ENCODE data around the gene TCF7L1.

DNA sequence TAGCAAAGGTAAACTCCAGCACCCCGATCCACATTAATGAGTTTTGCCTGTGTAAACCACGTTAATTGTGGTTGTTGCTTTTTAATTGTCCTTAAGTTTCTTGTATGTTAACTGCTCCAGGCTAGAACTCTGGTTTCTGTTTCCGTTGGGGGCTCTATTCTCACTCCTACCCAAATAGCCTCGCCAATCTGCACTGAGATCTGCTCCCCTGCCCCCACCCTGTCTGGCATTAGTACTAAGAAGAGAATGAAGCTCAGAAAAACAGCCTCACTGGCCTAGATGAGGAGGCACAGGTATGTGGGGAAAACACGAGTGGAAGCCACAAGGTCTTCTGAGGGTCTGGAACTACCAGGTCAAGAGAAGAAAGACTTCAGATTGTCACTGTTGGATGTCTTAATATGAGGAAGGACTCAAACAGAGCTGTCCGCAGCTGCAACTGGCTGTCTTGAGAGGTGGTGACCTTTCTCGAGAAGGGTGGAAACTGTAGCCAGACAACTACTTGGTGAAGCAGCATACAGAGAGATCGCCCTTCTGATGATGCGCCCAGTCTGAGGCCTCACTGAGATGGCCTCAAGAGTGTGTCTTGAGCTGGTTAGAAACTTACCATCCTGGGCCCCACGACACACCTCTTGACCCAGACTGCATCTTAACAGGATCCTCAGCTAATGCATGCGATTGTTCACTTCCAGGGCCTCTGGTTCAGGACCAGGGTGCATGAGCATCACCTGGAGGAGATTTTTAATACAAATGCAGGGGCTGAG is 121.5 kb downstream of the TCF7L1 start:
- TF ChIP-seq GABPA (IDR thresholded peaks at IDR 0.05; ENCODE audit: low read depth): no peak
- no peak for TF ChIP-seq POLR2AphosphoS5 (IDR thresholded peaks at IDR 0.05; ENCODE audit: low read depth)
- TF ChIP-seq, protein P1, sequence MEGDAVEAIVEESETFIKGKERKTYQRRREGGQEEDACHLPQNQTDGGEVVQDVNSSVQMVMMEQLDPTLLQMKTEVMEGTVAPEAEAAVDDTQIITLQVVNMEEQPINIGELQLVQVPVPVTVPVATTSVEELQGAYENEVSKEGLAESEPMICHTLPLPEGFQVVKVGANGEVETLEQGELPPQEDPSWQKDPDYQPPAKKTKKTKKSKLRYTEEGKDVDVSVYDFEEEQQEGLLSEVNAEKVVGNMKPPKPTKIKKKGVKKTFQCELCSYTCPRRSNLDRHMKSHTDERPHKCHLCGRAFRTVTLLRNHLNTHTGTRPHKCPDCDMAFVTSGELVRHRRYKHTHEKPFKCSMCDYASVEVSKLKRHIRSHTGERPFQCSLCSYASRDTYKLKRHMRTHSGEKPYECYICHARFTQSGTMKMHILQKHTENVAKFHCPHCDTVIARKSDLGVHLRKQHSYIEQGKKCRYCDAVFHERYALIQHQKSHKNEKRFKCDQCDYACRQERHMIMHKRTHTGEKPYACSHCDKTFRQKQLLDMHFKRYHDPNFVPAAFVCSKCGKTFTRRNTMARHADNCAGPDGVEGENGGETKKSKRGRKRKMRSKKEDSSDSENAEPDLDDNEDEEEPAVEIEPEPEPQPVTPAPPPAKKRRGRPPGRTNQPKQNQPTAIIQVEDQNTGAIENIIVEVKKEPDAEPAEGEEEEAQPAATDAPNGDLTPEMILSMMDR (IDR thresholded peaks at IDR 0.05; ENCODE audit: insufficient read depth, low read length): no peak

Data from HL-60 (cell line).